IMR-90 (cell line): ENCODE results near the gene PIAS1. TPM values are rescaled to one million over a fixed set of nuclear protein-coding genes. Genes with fewer than 3 reads are reported as not detected.

ENCODE experiments used
- ATAC-seq: fragments of 200-7000 bp; cut with Tn5 transposase; 2 replicates; pipeline ENCODE4 v1.9.1; 2020; ENCODE audit warnings: low read depth, mild to moderate bottlenecking, moderate library complexity
- BruUV-seq: library from RNA; stranded (reverse); fragments of 400-500 nt; replicated peaks from 2 replicates; lab custom pipeline; 2021; lab: Mats Ljungman, UMichigan
- CTCF ChIA-PET: fragments of 300-600 bp; formaldehyde crosslinking; extraction: SDS; loops from one replicate; lab custom pipeline; 2021; ENCODE audit warnings: antibody characterized with exemption; lab: Yijun Ruan, JAX
- POLR2A ChIA-PET: fragments of 300-600 bp; sonication (Branson Sonifier 250); formaldehyde crosslinking; loops from one replicate; lab custom pipeline; 2022; ENCODE audit warnings: antibody characterized with exemption; ENCODE audit not compliant: unreplicated experiment; lab: Charles Lee
- DNase-seq: peaks from one replicate; pipeline ENCODE4 v3.0.0; 2013
- H2AFZ ChIP-seq: replicated peaks from 2 replicates; pipeline ENCODE3; 2013; ENCODE audit warnings: low read length, mild to moderate bottlenecking; ENCODE audit not compliant: poor library complexity
- H2AK5ac ChIP-seq: 2 replicates; pipeline ENCODE4 v1.6.1; 2013; ENCODE audit warnings: low read depth, low read length, inconsistent platforms
- H2AK9ac ChIP-seq: replicated peaks from 2 replicates; pipeline ENCODE3; 2013; ENCODE audit warnings: mild to moderate bottlenecking, low read depth, low read length, moderate library complexity; ENCODE audit not compliant: poor library complexity
- H2BK120ac ChIP-seq: 2 replicates; pipeline ENCODE4 v1.6.1; 2013; ENCODE audit warnings: low read depth, low read length, inconsistent platforms
- H2BK15ac ChIP-seq: 3 replicates; pipeline ENCODE4 v1.6.1; 2013; ENCODE audit warnings: low read depth, low read length, inconsistent platforms
- H2BK20ac ChIP-seq: 2 replicates; pipeline ENCODE4 v1.6.1; 2013; ENCODE audit warnings: low read depth, mild to moderate bottlenecking, inconsistent platforms, low read length, moderate library complexity
- H2BK5ac ChIP-seq: 2 replicates; pipeline ENCODE4 v1.6.1; 2013; ENCODE audit warnings: mild to moderate bottlenecking, low read depth, low read length, inconsistent platforms; ENCODE audit not compliant: poor library complexity, severe bottlenecking
- H3K14ac ChIP-seq: replicated peaks from 2 replicates; pipeline ENCODE4 v1.6.1; 2013; ENCODE audit warnings: low read depth, low read length, inconsistent platforms
- H3K18ac ChIP-seq: 2 replicates; pipeline ENCODE4 v1.6.1; 2013; ENCODE audit warnings: low read depth, low read length, control low read depth
- H3K23ac ChIP-seq: 2 replicates; pipeline ENCODE4 v1.6.1; 2013; ENCODE audit warnings: low read depth, low read length, inconsistent platforms
- H3K27ac ChIP-seq: 2 replicates; pipeline ENCODE4 v1.5.1; 2013; ENCODE audit warnings: mild to moderate bottlenecking, control low read depth, low read length; ENCODE audit not compliant: insufficient read depth
- H3K27me3 ChIP-seq: 2 replicates; pipeline ENCODE4 v1.6.1; 2013; ENCODE audit warnings: low read length; ENCODE audit not compliant: control insufficient read depth, insufficient read depth
- H3K36me3 ChIP-seq: 2 replicates; pipeline ENCODE4 v1.6.1; 2013; ENCODE audit warnings: low read length, mixed read lengths; ENCODE audit not compliant: control insufficient read depth, insufficient read depth
- H3K4ac ChIP-seq: 2 replicates; pipeline ENCODE4 v1.6.1; 2013; ENCODE audit warnings: low read depth, low read length, inconsistent platforms
- H3K4me1 ChIP-seq: 2 replicates; pipeline ENCODE4 v1.6.1; 2013; ENCODE audit warnings: low read length, mixed read lengths; ENCODE audit not compliant: control insufficient read depth, insufficient read depth
- H3K4me2 ChIP-seq: 2 replicates; pipeline ENCODE4 v1.6.1; 2013; ENCODE audit warnings: low read depth, mild to moderate bottlenecking, control low read depth, low read length, moderate library complexity
- H3K4me3 ChIP-seq: 2 replicates; pipeline ENCODE4 v1.5.1; 2013; ENCODE audit warnings: low read depth, mild to moderate bottlenecking, control low read depth, low read length, moderate library complexity; ENCODE audit not compliant: insufficient read depth
- H3K56ac ChIP-seq: 2 replicates; pipeline ENCODE4 v1.6.1; 2013; ENCODE audit warnings: low read length, inconsistent platforms; ENCODE audit not compliant: insufficient read depth; ENCODE audit errors: extremely low read depth
- H3K79me1 ChIP-seq, 2 experiments: 2 replicates each; pipeline ENCODE4 v1.6.1; 2013; ENCODE audit warnings: low read length in 2 of 2, inconsistent platforms in 1 of 2, low read depth in 1 of 2
- H3K9ac ChIP-seq: 2 replicates; pipeline ENCODE4 v1.6.1; 2013; ENCODE audit warnings: low read depth, low read length, control low read depth
- H3K9me1 ChIP-seq: 2 replicates; pipeline ENCODE4 v1.6.1; 2013; ENCODE audit warnings: low read length, inconsistent platforms; ENCODE audit not compliant: insufficient read depth
- H3K9me3 ChIP-seq: 2 replicates; pipeline ENCODE4 v1.6.1; 2013; ENCODE audit warnings: low read length; ENCODE audit not compliant: control insufficient read depth, insufficient read depth
- H4K20me1 ChIP-seq: 2 replicates; pipeline ENCODE4 v1.6.1; 2013; ENCODE audit warnings: low read length, inconsistent platforms; ENCODE audit not compliant: insufficient read depth
- H4K5ac ChIP-seq: 2 replicates; pipeline ENCODE4 v1.6.1; 2013; ENCODE audit warnings: mild to moderate bottlenecking, low read depth, low read length, control low read depth
- H4K8ac ChIP-seq, 2 experiments: 2 replicates each; pipeline ENCODE4 v1.6.1; 2013; ENCODE audit warnings: low read depth in 2 of 2, low read length in 2 of 2, control low read depth in 1 of 2, inconsistent platforms in 1 of 2
- H4K91ac ChIP-seq: 2 replicates; pipeline ENCODE4 v1.6.1; 2013; ENCODE audit warnings: low read depth, low read length, inconsistent platforms; ENCODE audit not compliant: insufficient read depth
- BHLHE40 ChIP-seq: fragments of 150-350 bp; IDR thresholded peaks from 2 replicates; pipeline ENCODE4 v1.6.1; 2016; ENCODE audit warnings: mild to moderate bottlenecking, low read depth, low read length
- CEBPB ChIP-seq: IDR thresholded peaks from 2 replicates; pipeline ENCODE4 v1.6.1; 2012; ENCODE audit warnings: low read depth, low read length, improper control_type of control experiment
- CHD1 ChIP-seq: IDR thresholded peaks from 2 replicates; pipeline ENCODE4 v1.6.1; 2012; ENCODE audit warnings: low read depth, low read length, improper control_type of control experiment
- FOS ChIP-seq: fragments of 150-350 bp; IDR thresholded peaks from 2 replicates; pipeline ENCODE4 v1.6.1; 2016; ENCODE audit warnings: low read depth, low read length
- MAFK ChIP-seq: IDR thresholded peaks from 2 replicates; pipeline ENCODE4 v1.6.1; 2012; ENCODE audit warnings: low read depth, low read length, improper control_type of control experiment
- MAZ ChIP-seq: IDR thresholded peaks from 2 replicates; pipeline ENCODE4 v1.6.1; 2012; ENCODE audit warnings: low read depth, mild to moderate bottlenecking, low read length, improper control_type of control experiment, moderate library complexity, borderline replicate concordance
- MXI1 ChIP-seq: IDR thresholded peaks from 2 replicates; pipeline ENCODE4 v1.6.1; 2012; ENCODE audit warnings: low read depth, mild to moderate bottlenecking, low read length, moderate library complexity, borderline replicate concordance
- POLR2A ChIP-seq: IDR thresholded peaks from 2 replicates; pipeline ENCODE4 v1.6.1; 2012; ENCODE audit warnings: mild to moderate bottlenecking, low read depth, low read length
- RAD21 ChIP-seq: IDR thresholded peaks from 2 replicates; pipeline ENCODE4 v1.6.1; 2012; ENCODE audit warnings: low read length, improper control_type of control experiment
- RFX5 ChIP-seq: IDR thresholded peaks from 2 replicates; pipeline ENCODE4 v1.8.0; 2012; ENCODE audit warnings: low read depth, mild to moderate bottlenecking, low read length, moderate library complexity
- SMC3 ChIP-seq: fragments of 150-350 bp; IDR thresholded peaks from 2 replicates; pipeline ENCODE4 v1.6.1; 2016; ENCODE audit warnings: low read depth, mild to moderate bottlenecking, antibody characterized with exemption, low read length, moderate library complexity
- WGBS, 2 experiments: methylation state at CpG; one replicate each; pipeline versions ENCODE4 v1.1.5 to v1.1.7; 2013; ENCODE audit warnings: missing lambda C conversion rate in 2 of 2; ENCODE audit not compliant: insufficient read length in 1 of 2; ENCODE audit errors: extremely low coverage in 2 of 2; 5-methylcytosine and 5-hydroxymethylcytosine counted together
- dilution Hi-C: fragments of 300-500 bp; cut with HindIII; formaldehyde crosslinking; loops from one replicate; pipeline ENCODE4 v1.14.3; 2018; ENCODE audit warnings: low sequenced_read_pairs; ENCODE audit not compliant: unreplicated experiment
- in situ Hi-C: fragments of 300-500 bp; cut with MboI; formaldehyde crosslinking; loops from 3 replicates; pipeline ENCODE4 v1.14.3; 2019; ENCODE audit warnings: low sequenced_read_pairs, inconsistent platforms, mixed read lengths
- intact Hi-C: fragments of 100-400 bp; cut with micrococcal nuclease; formaldehyde crosslinking; loops from 2 replicates; pipeline ENCODE4 v1.10.0; 2022
- polyA plus RNA-seq, 3 experiments: library from polyadenylated mRNA; depleted of rRNA; stranded (reverse); fragments of >200 nt; gene quantifications; 2 replicates each; pipeline ENCODE4 v1.2.3, GENCODE V29; 2012; ENCODE audit warnings: low replicate concordance in 1 of 3
- total RNA-seq: library from RNA; depleted of rRNA; stranded (reverse); fragments of >200 nt; gene quantifications from 2 replicates; pipeline ENCODE4 v1.2.3, GENCODE V29; 2012
- TF ChIP-seq, protein P1 (sequence below): fragments of 150-350 bp; IDR thresholded peaks from 2 replicates; pipeline ENCODE4 v1.6.1; 2016; ENCODE audit warnings: low read depth, mild to moderate bottlenecking, low read length, moderate library complexity, borderline replicate concordance
- TF ChIP-seq, protein P2 (sequence below): fragments of 150-350 bp; IDR thresholded peaks from 2 replicates; pipeline ENCODE4 v1.6.1; 2017; ENCODE audit warnings: mild to moderate bottlenecking, antibody characterized with exemption, low read length, low read depth
- TF ChIP-seq, protein P3 (sequence below): conservative IDR thresholded peaks from 2 replicates; pipeline ENCODE4 v1.5.1; 2012; ENCODE audit warnings: mild to moderate bottlenecking, low read depth, low read length, improper control_type of control experiment

The PIAS1 gene
- total and polyA plus RNA-seq, 2 of the 4 experiments (the other 2 are of a cell fraction): 20.0 to 63.6 TPM

DNA sequence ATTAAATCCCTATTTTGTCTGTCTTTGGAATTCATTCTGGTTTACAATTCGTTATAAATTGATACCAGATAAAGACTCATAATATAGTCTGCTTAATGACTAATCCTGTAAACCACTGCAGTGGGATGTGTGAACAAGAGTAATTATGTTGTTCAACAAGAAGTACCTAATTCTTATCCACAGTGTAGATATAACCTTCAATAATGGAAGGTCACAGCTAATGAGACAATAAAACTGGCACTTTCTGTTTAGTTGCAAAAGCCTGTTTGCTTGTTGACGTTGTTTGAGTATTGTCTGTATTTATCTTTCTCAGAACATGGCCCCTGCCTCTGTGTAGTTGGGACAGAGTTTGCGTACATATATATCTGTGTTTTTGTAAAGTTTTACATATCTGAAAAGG lies 26.7 kb downstream of the PIAS1 start:
- no peaks in the 10 kb centered on the region for H3K36me3 ChIP-seq
- no peak overlapping the region for H2AFZ ChIP-seq
- no peaks in the 10 kb centered on the region for H3K9me3 ChIP-seq
- CTCF ChIA-PET: no interaction called here
- no peak overlapping the region for H2BK5ac ChIP-seq
- no peak overlapping the region for H4K5ac ChIP-seq
- H3K23ac ChIP-seq: no peak overlapping the region
- POLR2A ChIA-PET: no interaction called here
- H3K9me1 ChIP-seq: no peaks in the 10 kb centered on the region
- TF ChIP-seq RAD21 (no peak), MAZ (no peak), RFX5 (no peak), CEBPB (no peak), BHLHE40 (no peak), POLR2A (no peak), FOS (no peak), SMC3 (no peak), MAFK (no peak), CHD1 (no peak), MXI1 (no peak)
- TF ChIP-seq, protein P1, sequence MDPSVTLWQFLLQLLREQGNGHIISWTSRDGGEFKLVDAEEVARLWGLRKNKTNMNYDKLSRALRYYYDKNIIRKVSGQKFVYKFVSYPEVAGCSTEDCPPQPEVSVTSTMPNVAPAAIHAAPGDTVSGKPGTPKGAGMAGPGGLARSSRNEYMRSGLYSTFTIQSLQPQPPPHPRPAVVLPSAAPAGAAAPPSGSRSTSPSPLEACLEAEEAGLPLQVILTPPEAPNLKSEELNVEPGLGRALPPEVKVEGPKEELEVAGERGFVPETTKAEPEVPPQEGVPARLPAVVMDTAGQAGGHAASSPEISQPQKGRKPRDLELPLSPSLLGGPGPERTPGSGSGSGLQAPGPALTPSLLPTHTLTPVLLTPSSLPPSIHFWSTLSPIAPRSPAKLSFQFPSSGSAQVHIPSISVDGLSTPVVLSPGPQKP: no peak
- TF ChIP-seq, protein P2, sequence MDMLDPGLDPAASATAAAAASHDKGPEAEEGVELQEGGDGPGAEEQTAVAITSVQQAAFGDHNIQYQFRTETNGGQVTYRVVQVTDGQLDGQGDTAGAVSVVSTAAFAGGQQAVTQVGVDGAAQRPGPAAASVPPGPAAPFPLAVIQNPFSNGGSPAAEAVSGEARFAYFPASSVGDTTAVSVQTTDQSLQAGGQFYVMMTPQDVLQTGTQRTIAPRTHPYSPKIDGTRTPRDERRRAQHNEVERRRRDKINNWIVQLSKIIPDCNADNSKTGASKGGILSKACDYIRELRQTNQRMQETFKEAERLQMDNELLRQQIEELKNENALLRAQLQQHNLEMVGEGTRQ: no peak
- TF ChIP-seq, protein P3, sequence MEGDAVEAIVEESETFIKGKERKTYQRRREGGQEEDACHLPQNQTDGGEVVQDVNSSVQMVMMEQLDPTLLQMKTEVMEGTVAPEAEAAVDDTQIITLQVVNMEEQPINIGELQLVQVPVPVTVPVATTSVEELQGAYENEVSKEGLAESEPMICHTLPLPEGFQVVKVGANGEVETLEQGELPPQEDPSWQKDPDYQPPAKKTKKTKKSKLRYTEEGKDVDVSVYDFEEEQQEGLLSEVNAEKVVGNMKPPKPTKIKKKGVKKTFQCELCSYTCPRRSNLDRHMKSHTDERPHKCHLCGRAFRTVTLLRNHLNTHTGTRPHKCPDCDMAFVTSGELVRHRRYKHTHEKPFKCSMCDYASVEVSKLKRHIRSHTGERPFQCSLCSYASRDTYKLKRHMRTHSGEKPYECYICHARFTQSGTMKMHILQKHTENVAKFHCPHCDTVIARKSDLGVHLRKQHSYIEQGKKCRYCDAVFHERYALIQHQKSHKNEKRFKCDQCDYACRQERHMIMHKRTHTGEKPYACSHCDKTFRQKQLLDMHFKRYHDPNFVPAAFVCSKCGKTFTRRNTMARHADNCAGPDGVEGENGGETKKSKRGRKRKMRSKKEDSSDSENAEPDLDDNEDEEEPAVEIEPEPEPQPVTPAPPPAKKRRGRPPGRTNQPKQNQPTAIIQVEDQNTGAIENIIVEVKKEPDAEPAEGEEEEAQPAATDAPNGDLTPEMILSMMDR: no peak
- no peak overlapping the region for H2AK9ac ChIP-seq
- H4K8ac ChIP-seq: no peak overlapping the region
- WGBS, 2 experiments: no CpG with 5 or more reads among the region's 3 CpGs
- no peaks in the 10 kb centered on the region for H3K27me3 ChIP-seq
- H3K4ac ChIP-seq: no peak overlapping the region
- H3K14ac ChIP-seq: no peak overlapping the region
- peaks cover 28 to 75% of the 10 kb centered on the region in 2 experiments for H3K79me1 ChIP-seq
- H2AK5ac ChIP-seq: no peak overlapping the region
- H2BK20ac ChIP-seq: no peak overlapping the region
- no peak overlapping the region for H4K91ac ChIP-seq
- H3K4me2 ChIP-seq: no peak overlapping the region
- H3K18ac ChIP-seq: no peak overlapping the region
- H4K20me1 ChIP-seq: peaks cover 65% of the 10 kb centered on the region
- intact Hi-C loops: no loop called here
- no peak overlapping the region for H3K9ac ChIP-seq
- dilution Hi-C loops: no loop called here
- no peak for DNase-seq
- no peak overlapping the region for H2BK15ac ChIP-seq
- no TSS peak for BruUV-seq
- no peak overlapping the region for H2BK120ac ChIP-seq
- no peak for ATAC-seq
- in situ Hi-C loops: no loop called here
- H3K27ac ChIP-seq: no peak overlapping the region
- H3K56ac ChIP-seq: no peak overlapping the region
- H3K4me3 ChIP-seq: no peak overlapping the region
- no peaks in the 10 kb centered on the region; the same call in 1 of the 2 replicates for H3K4me1 ChIP-seq
